Measurements from ENCODE around the gene GNG11. TPM values are rescaled to one million over a fixed set of nuclear protein-coding genes. Genes with fewer than 3 reads are reported as not detected.
A peak's percentile ranks its signal among the peaks of the same experiment; 100 is the strongest.
"Not testable (repeated sequence)": the region's sequence is repeated elsewhere in the genome, so short reads cannot be mapped to it uniquely, and the experiment has no call there.

The GNG11 gene
- total RNA-seq, 2 experiments from 2014 or later, result not detected

GRCh38 chr7:93916315-93916714 is 5.2 kb upstream of the GNG11 start:
- H3K36me3 Mint-ChIP-seq (ENCODE audit: low read depth); H3K27ac Mint-ChIP-seq; DNase-seq; H3K9me3 Mint-ChIP-seq; H3K4me3 Mint-ChIP-seq; CTCF ChIA-PET; H3K4me1 Mint-ChIP-seq; POLR2A ChIA-PET: not testable (repeated sequence)
- peaks cover 19% of the 10 kb centered on the region for H3K27me3 Mint-ChIP-seq

- Mint-ChIP-seq H3K4me1 (peaks cover 9% of the 10 kb centered on the region), H3K4me3 (no peak overlapping the region), H3K27me3 (peaks cover 32% of the 10 kb centered on the region), H3K27ac (no peak overlapping the region), H3K9me3 (no peaks in the 10 kb centered on the region), H3K36me3 (ENCODE audit: low read depth) (no peaks in the 10 kb centered on the region)
- no peak for DNase-seq
- ChIA-PET CTCF (interaction anchor here (0.6 to 0.7 kb wide), 2 partner anchors 82 to 1419 kb away, joined by 3 read pairs; no protein-coding TSS in a partner anchor), POLR2A (no interaction called here)
Measured at GRCh38 chr7:93920496-93921182, 896 bp upstream of the GNG11 start.

DNA sequence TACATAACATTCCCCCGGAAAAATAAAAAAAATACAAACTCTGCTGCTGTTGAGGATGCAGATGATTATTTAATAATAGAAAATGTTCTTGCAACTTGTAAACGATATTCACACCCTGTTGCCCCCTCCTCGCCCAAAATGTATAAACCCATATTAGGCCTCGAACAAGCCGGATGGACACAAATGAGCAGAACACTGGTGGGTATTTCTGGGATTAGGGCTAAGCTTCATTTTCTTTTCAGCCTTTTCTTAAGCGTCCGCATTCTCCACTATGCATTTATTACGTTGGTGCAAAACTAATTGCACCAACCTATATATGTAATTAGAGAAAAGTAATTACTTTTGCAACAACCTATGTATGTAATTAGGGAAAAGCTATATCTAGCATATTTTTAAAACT is 349 bp upstream of the GNG11 start:
- H3K4me3 Mint-ChIP-seq, result peak overlapping the region; percentile 51
- peaks cover 9% of the 10 kb centered on the region for H3K4me1 Mint-ChIP-seq
- POLR2A ChIA-PET, result no interaction called here
- no peak for DNase-seq
- no peaks in the 10 kb centered on the region for H3K36me3 Mint-ChIP-seq (ENCODE audit: low read depth)
- H3K27me3 Mint-ChIP-seq, result peaks cover 32% of the 10 kb centered on the region
- CTCF ChIA-PET, result interaction anchor here (0.6 to 0.7 kb wide), 3 partner anchors 24 to 1418 kb away, joined by 3 read pairs; no protein-coding TSS in a partner anchor
- H3K9me3 Mint-ChIP-seq, result no peaks in the 10 kb centered on the region
- H3K27ac Mint-ChIP-seq, result no peak overlapping the region

- H3K9me3 Mint-ChIP-seq, result no peaks in the 10 kb centered on the region
- peaks cover 31% of the 10 kb centered on the region for H3K27me3 Mint-ChIP-seq
- no peaks in the 10 kb centered on the region for H3K36me3 Mint-ChIP-seq (ENCODE audit: low read depth)
- H3K4me3 Mint-ChIP-seq, result no peak overlapping the region
- no peak overlapping the region for H3K27ac Mint-ChIP-seq
- POLR2A ChIA-PET, result no interaction called here
- no peak for DNase-seq
- peaks cover 9% of the 10 kb centered on the region for H3K4me1 Mint-ChIP-seq
- CTCF ChIA-PET, result no interaction called here
Measured at GRCh38 chr7:93923296-93923695, 1.8 kb downstream of the GNG11 start.

DNA sequence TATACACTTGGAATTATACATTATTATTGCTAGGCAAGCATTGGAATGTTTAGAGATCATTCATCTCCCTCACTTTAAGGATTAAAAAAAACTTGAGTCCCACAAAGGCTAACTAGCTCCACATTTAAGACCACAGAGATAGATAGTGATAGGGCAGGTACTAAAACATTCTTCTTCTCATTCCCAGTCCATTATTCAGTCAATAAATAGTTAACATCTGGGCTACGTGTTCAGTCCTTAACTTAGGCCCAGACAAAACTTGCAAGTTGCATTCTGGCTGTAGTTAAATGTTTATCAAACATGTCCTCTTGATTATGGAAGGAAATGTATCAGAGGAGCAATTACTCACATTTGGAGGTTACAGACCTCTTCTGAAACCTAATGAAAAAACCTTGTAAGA is 2.4 kb downstream of the GNG11 start:
- H3K27me3 Mint-ChIP-seq, result peaks cover 31% of the 10 kb centered on the region
- no peaks in the 10 kb centered on the region for H3K36me3 Mint-ChIP-seq (ENCODE audit: low read depth)
- H3K4me3 Mint-ChIP-seq, result no peak overlapping the region
- DNase-seq, result no peak
- peaks cover 9% of the 10 kb centered on the region for H3K4me1 Mint-ChIP-seq
- no peak overlapping the region for H3K27ac Mint-ChIP-seq
- ChIA-PET CTCF (no interaction called here), POLR2A (no interaction called here)
- H3K9me3 Mint-ChIP-seq, result no peaks in the 10 kb centered on the region

GRCh38 chr7:93926800-93927199 is 5.3 kb downstream of the GNG11 start:
- ChIA-PET CTCF (no interaction called here), POLR2A (no interaction called here)
- H3K9me3 Mint-ChIP-seq, result no peaks in the 10 kb centered on the region
- peaks cover 29% of the 10 kb centered on the region for H3K27me3 Mint-ChIP-seq
- no peak overlapping the region for H3K4me3 Mint-ChIP-seq
- H3K36me3 Mint-ChIP-seq (ENCODE audit: low read depth), result no peaks in the 10 kb centered on the region
- no peak overlapping the region for H3K27ac Mint-ChIP-seq
- peaks cover 2% of the 10 kb centered on the region for H3K4me1 Mint-ChIP-seq
- no peak for DNase-seq

- CTCF ChIA-PET, result no interaction called here
- POLR2A ChIA-PET, result no interaction called here
- H3K27me3 Mint-ChIP-seq, result peaks cover 25% of the 10 kb centered on the region
- H3K4me1 Mint-ChIP-seq, result no peaks in the 10 kb centered on the region
- DNase-seq, result no peak
- no peaks in the 10 kb centered on the region for H3K36me3 Mint-ChIP-seq (ENCODE audit: low read depth)
- H3K9me3 Mint-ChIP-seq, result no peaks in the 10 kb centered on the region
- no peak overlapping the region for H3K4me3 Mint-ChIP-seq
- H3K27ac Mint-ChIP-seq, result no peak overlapping the region
Measured at GRCh38 chr7:93927585-93927984, 6.0 kb downstream of the GNG11 start.

DNA sequence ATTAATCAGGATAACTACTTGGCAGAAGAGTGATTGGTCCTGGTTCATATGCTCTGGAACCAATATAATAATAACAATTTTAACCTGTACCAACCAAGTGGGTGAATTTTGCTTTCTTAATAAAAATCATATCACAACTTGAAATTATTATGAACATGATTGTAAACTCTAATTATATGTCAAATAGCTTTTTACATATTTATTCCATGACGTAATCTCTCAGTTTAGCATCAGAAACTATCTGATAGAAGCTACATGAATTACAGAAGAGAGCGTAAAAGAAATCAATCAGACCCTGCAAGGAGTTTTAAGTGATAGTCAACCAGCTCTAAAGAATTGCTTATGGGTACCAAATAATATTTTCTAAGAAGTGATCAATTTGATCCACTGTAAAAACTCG is 10.1 kb downstream of the GNG11 start:
- Mint-ChIP-seq H3K9me3 (no peaks in the 10 kb centered on the region), H3K27me3 (peaks cover 9% of the 10 kb centered on the region), H3K4me1 (no peaks in the 10 kb centered on the region), H3K4me3 (no peak overlapping the region), H3K36me3 (ENCODE audit: low read depth) (no peaks in the 10 kb centered on the region), H3K27ac (no peak overlapping the region)
- ChIA-PET CTCF (no interaction called here), POLR2A (no interaction called here)
- DNase-seq, result no peak

GRCh38 chr7:93933156-93933555 is 11.6 kb downstream of the GNG11 start:
- Mint-ChIP-seq H3K4me1 (no peaks in the 10 kb centered on the region), H3K27ac (no peak overlapping the region), H3K27me3 (peaks cover 12% of the 10 kb centered on the region), H3K4me3 (no peak overlapping the region), H3K9me3 (no peaks in the 10 kb centered on the region), H3K36me3 (ENCODE audit: low read depth) (no peaks in the 10 kb centered on the region)
- ChIA-PET POLR2A (no interaction called here), CTCF (no interaction called here)
- DNase-seq, result no peak

GRCh38 chr7:93935102-93935501 is 13.6 kb downstream of the GNG11 start:
- Mint-ChIP-seq H3K9me3 (no peaks in the 10 kb centered on the region), H3K4me3 (no peak overlapping the region), H3K27ac (no peak overlapping the region), H3K4me1 (no peaks in the 10 kb centered on the region), H3K27me3 (peaks cover 14% of the 10 kb centered on the region), H3K36me3 (ENCODE audit: low read depth) (no peaks in the 10 kb centered on the region)
- POLR2A ChIA-PET, result no interaction called here
- CTCF ChIA-PET, result interaction anchor here (0.6 kb wide), 1 partner anchor 217 kb away, joined by 3 read pairs; no protein-coding TSS in a partner anchor
- no peak for DNase-seq

- Mint-ChIP-seq H3K4me3 (no peak overlapping the region), H3K4me1 (no peaks in the 10 kb centered on the region), H3K36me3 (ENCODE audit: low read depth) (no peaks in the 10 kb centered on the region), H3K9me3 (no peaks in the 10 kb centered on the region), H3K27ac (no peak overlapping the region), H3K27me3 (peaks cover 12% of the 10 kb centered on the region)
- ChIA-PET POLR2A (no interaction called here), CTCF (no interaction called here)
- DNase-seq, result no peak
Measured at GRCh38 chr7:93937818-93938217, 16.3 kb downstream of the GNG11 start.

DNA sequence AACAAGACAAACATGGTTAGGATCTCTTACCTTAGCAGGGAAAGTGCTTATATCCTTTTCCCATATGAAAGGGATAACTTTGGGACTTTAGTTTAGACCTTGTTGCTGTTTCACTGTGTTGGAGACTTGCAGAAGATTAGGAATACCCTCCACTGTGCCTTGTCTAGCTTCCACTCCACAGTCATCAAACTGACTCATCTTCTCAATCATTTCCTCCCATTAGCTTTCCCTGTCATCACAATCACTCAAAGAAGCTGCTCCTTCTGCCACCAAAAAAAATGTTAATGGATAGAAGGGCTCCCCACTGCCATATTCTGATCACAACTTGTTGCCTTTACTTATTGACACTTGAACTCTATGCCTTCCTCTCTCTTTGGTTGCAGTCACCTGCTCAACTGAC is 16.8 kb downstream of the GNG11 start:
- Mint-ChIP-seq H3K27ac (no peak overlapping the region), H3K9me3 (no peaks in the 10 kb centered on the region), H3K36me3 (ENCODE audit: low read depth) (no peaks in the 10 kb centered on the region), H3K4me1 (no peaks in the 10 kb centered on the region), H3K27me3 (peaks cover 13% of the 10 kb centered on the region), H3K4me3 (no peak overlapping the region)
- ChIA-PET POLR2A (no interaction called here), CTCF (no interaction called here)
- DNase-seq, result no peak

DNA sequence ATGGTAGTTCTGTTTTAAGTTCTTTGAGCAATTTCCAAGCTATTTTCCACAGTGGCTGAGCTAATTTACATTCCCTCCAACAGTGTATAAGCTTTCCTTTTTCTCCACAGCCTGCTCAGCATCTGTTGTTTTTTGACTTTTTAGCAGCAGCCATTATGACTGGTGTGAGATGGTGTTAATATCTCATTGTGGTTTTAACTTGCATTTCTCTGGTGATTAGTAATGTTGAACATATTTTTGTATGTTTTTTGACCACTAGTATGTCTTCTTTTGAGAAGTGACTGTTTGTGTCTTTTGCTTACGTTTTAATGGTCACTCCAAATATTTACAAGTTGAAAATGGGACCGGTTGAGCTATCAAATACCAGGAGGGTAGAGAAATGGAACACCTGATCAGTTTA is 20.4 kb downstream of the GNG11 start:
- CTCF ChIA-PET, result no interaction called here
- Mint-ChIP-seq H3K4me1 (no peaks in the 10 kb centered on the region), H3K4me3 (no peak overlapping the region), H3K36me3 (ENCODE audit: low read depth) (no peaks in the 10 kb centered on the region), H3K9me3 (no peaks in the 10 kb centered on the region), H3K27me3 (peaks cover 13% of the 10 kb centered on the region), H3K27ac (no peak overlapping the region)
- POLR2A ChIA-PET, result no interaction called here
- DNase-seq, result no peak

GRCh38 chr7:93943816-93944540 is 22.4 kb downstream of the GNG11 start:
- POLR2A ChIA-PET, result no interaction called here
- CTCF ChIA-PET, result interaction anchor here (0.6 kb wide), 1 partner anchor 46 kb away, joined by 5 read pairs; no protein-coding TSS in a partner anchor
- peaks cover 6% of the 10 kb centered on the region for H3K27me3 Mint-ChIP-seq

More at GRCh38 chr7:93943816-93944540, 22.4 kb downstream of the GNG11 start:
- Mint-ChIP-seq H3K36me3 (ENCODE audit: low read depth) (no peaks in the 10 kb centered on the region), H3K27ac (no peak overlapping the region), H3K9me3 (no peaks in the 10 kb centered on the region), H3K4me1 (no peaks in the 10 kb centered on the region), H3K4me3 (no peak overlapping the region)
- no peak for DNase-seq
